WTC11 (cell line): ENCODE results near the gene PF4V1.

ENCODE experiments used
- CTCF ChIP-seq: fragments of 200-600 bp; IDR thresholded peaks from 2 replicates; pipeline ENCODE4 v1.8.0; 2022; ENCODE audit warnings: antibody characterized with exemption
- ETV6 ChIP-seq: sonication (generic); formaldehyde crosslinking; IDR thresholded peaks from 2 replicates; pipeline ENCODE4 v1.8.1; 2022; ENCODE audit warnings: mild to moderate bottlenecking, missing genetic modification reagents
- NFATC4 ChIP-seq: fragments of 250-450 bp; sonication (Bioruptor Pico); IDR thresholded peaks from 2 replicates; pipeline ENCODE4 v1.9.0; 2021; ENCODE audit warnings: mild to moderate bottlenecking
- NR3C1 ChIP-seq: sonication (generic); formaldehyde crosslinking; conservative IDR thresholded peaks from 2 replicates; pipeline ENCODE4 v1.8.1; 2023; ENCODE audit warnings: low read depth, mild to moderate bottlenecking, missing genetic modification reagents
- USF2 ChIP-seq: sonication (generic); formaldehyde crosslinking; IDR thresholded peaks from 2 replicates; pipeline ENCODE4 v1.8.1; 2023; ENCODE audit warnings: mild to moderate bottlenecking, missing genetic modification reagents, moderate library complexity
- ZNF317 ChIP-seq: sonication (generic); formaldehyde crosslinking; IDR thresholded peaks from 2 replicates; pipeline ENCODE4 v1.8.1; 2023; ENCODE audit warnings: low read depth, mild to moderate bottlenecking, moderate library complexity, missing genetic modification reagents, borderline replicate concordance

- no peak for TF ChIP-seq NFATC4 (CRISPR knock-in tag)
- TF ChIP-seq CTCF: no peak
- TF ChIP-seq USF2: no peak
- TF ChIP-seq ETV6: no peak
- no peak for TF ChIP-seq ZNF317 (CRISPR knock-in tag)
- TF ChIP-seq NR3C1: no peak
Measured at GRCh38 chr4:73864961-73865360, 11.9 kb downstream of the PF4V1 start.
